Endothelial cell of umbilical vein (primary cell): Measurements from ENCODE around the gene OVCH1. TPM values are rescaled to one million over a fixed set of nuclear protein-coding genes. Genes with fewer than 3 reads are reported as not detected.

Source experiments
- BruUV-seq: library from RNA; stranded (reverse); fragments of 400-500 nt; replicated peaks from 2 replicates; lab custom pipeline; 2021; lab: Mats Ljungman, UMichigan
- CTCF ChIA-PET: fragments of 300-600, 350-600 bp; sonication (Branson Sonifier 250); formaldehyde crosslinking; loops from one replicate; lab custom pipeline; 2021; ENCODE audit warnings: antibody characterized with exemption, inconsistent platforms; lab: Charles Lee
- POLR2A ChIA-PET: fragments of 300-600, 350-600 bp; sonication (Branson Sonifier 250); formaldehyde crosslinking; loops from one replicate; lab custom pipeline; 2021; ENCODE audit warnings: antibody characterized with exemption, inconsistent platforms; lab: Charles Lee
- DNase-seq: peaks from one replicate; pipeline ENCODE4 v3.0.0-alpha.2; 2011; ENCODE audit warnings: low read depth, low spot score
- FAIRE-seq: peaks from 2 replicates; lab custom pipeline; 2011; peaks lifted over from hg19 to GRCh38; lab: Jason Lieb, UNC
- H2AFZ ChIP-seq: 2 replicates; pipeline ENCODE4 v1.6.0; 2012; ENCODE audit warnings: low read depth, low read length, control low read depth, inconsistent platforms
- H3K27ac ChIP-seq: 2 replicates; pipeline ENCODE4 v1.5.1; 2011; ENCODE audit warnings: low read depth, mild to moderate bottlenecking, control low read depth, low read length, moderate library complexity; ENCODE audit not compliant: insufficient read depth
- H3K27me3 ChIP-seq, 2 experiments: 2 replicates each; pipeline versions ENCODE4 v1.6.0 to v1.6.1; 2011; ENCODE audit warnings: low read length in 2 of 2, mixed read lengths in 1 of 2; ENCODE audit not compliant: control insufficient read depth in 2 of 2, insufficient read depth in 2 of 2
- H3K36me3 ChIP-seq, 2 experiments: 2 replicates in 1 of 2; 3 replicates in 1 of 2; pipeline ENCODE4 v1.5.1; 2011; ENCODE audit warnings: low read length in 2 of 2, mild to moderate bottlenecking in 1 of 2, moderate library complexity in 1 of 2; ENCODE audit not compliant: control insufficient read depth in 2 of 2, insufficient read depth in 2 of 2; ENCODE audit errors: extremely low read depth in 1 of 2
- H3K4me1 ChIP-seq: 3 replicates; pipeline ENCODE4 v1.5.1; 2011; ENCODE audit warnings: mild to moderate bottlenecking, low read length; ENCODE audit not compliant: control insufficient read depth, insufficient read depth; ENCODE audit errors: extremely low read depth
- H3K4me2 ChIP-seq: 2 replicates; pipeline ENCODE4 v1.6.1; 2011; ENCODE audit warnings: low read length, control low read depth, mixed read lengths; ENCODE audit not compliant: insufficient read depth
- H3K4me3 ChIP-seq, 3 experiments: fragments of 200-600 bp in 1 of 3; sonication (generic), shearing (Covaris generic) in 1 of 3; replicated peaks in 1 of 3; 2 replicates each; pipeline ENCODE4 v1.5.1; 2011 to 2016; ENCODE audit warnings: control low read depth in 3 of 3, low read length in 3 of 3, mild to moderate bottlenecking in 2 of 3, inconsistent platforms in 1 of 3, low read depth in 1 of 3, moderate library complexity in 1 of 3; ENCODE audit not compliant: insufficient read depth in 1 of 3
- H3K79me2 ChIP-seq: 2 replicates; pipeline ENCODE4 v1.6.0; 2012; ENCODE audit warnings: low read length, inconsistent platforms; ENCODE audit not compliant: control insufficient read depth, insufficient read depth
- H3K9ac ChIP-seq: replicated peaks from 2 replicates; pipeline ENCODE3; 2011; ENCODE audit warnings: low read length, control low read depth; ENCODE audit not compliant: insufficient read depth; ENCODE audit errors: extremely low read depth
- H3K9me1 ChIP-seq: replicated peaks from 3 replicates; pipeline ENCODE4 v1.6.0; 2011; ENCODE audit warnings: mild to moderate bottlenecking, low read length; ENCODE audit not compliant: control insufficient read depth, insufficient read depth; ENCODE audit errors: extremely low read depth
- H3K9me3 ChIP-seq: replicated peaks from 2 replicates; pipeline ENCODE4 v1.5.1; 2012; ENCODE audit warnings: low read length, inconsistent platforms; ENCODE audit not compliant: control insufficient read depth, insufficient read depth
- H4K20me1 ChIP-seq: replicated peaks from 2 replicates; pipeline ENCODE3; 2011; ENCODE audit warnings: mild to moderate bottlenecking, low read length; ENCODE audit not compliant: control insufficient read depth, insufficient read depth; ENCODE audit errors: extremely low read depth
- CTCF ChIP-seq, 2 donors: IDR thresholded peaks; 1 replicate in 1 of 2; 2 replicates in 1 of 2; pipeline ENCODE4 v1.5.1; 2011; ENCODE audit warnings: low read length in 2 of 2, mild to moderate bottlenecking in 2 of 2, moderate library complexity in 2 of 2, control low read depth in 1 of 2, inconsistent platforms in 1 of 2, low read depth in 1 of 2; ENCODE audit not compliant: insufficient read depth in 1 of 2; ENCODE audit errors: extremely low read depth in 1 of 2
- FOS ChIP-seq: IDR thresholded peaks from 2 replicates; pipeline ENCODE4 v1.6.1; 2011; ENCODE audit warnings: mild to moderate bottlenecking, low read length, moderate library complexity, borderline replicate concordance; ENCODE audit not compliant: insufficient read depth
- MAX ChIP-seq: IDR thresholded peaks from 2 replicates; pipeline ENCODE4 v1.6.1; 2011; ENCODE audit not compliant: insufficient read depth, insufficient read length
- MYC ChIP-seq: IDR thresholded peaks from one replicate; pipeline ENCODE4 v1.6.1; 2011; ENCODE audit warnings: mild to moderate bottlenecking, low read depth, low read length
- POLR2A ChIP-seq: IDR thresholded peaks from 2 replicates; pipeline ENCODE4 v1.6.1; 2012; ENCODE audit warnings: low read depth, mild to moderate bottlenecking, control low read depth, low read length
- POLR2AphosphoS5 ChIP-seq: IDR thresholded peaks from 2 replicates; pipeline ENCODE4 v1.6.1; 2012; ENCODE audit warnings: low read depth, mild to moderate bottlenecking, control low read depth, low read length, moderate library complexity; ENCODE audit not compliant: insufficient read depth
- dilution Hi-C: fragments of 300-500 bp; cut with MboI; formaldehyde crosslinking; loops from one replicate; pipeline ENCODE4 v1.15.0; 2019; ENCODE audit warnings: low sequenced_read_pairs; ENCODE audit not compliant: extremely low pct_ligation_motif_present
- intact Hi-C: fragments of 100-400 bp; cut with micrococcal nuclease; formaldehyde crosslinking; loops from one replicate; pipeline ENCODE4 v1.10.0; 2022
- polyA plus RNA-seq, 4 experiments: library from polyadenylated mRNA; depleted of rRNA in 3 of 4; stranded (reverse) in 3 of 4; unstranded in 1 of 4; fragments of >200 nt; gene quantifications; 2 replicates each; pipeline versions ENCODE4 v1.2.1 to v1.2.3, GENCODE V29; 2011 to 2012; ENCODE audit warnings: missing spikeins in 1 of 4
- total RNA-seq: library from RNA; stranded (reverse); gene quantifications from 2 replicates; pipeline ENCODE4 v1.2.3, GENCODE V29; 2021

OVCH1 gene
- total and polyA plus RNA-seq, 2 donors (not counting 3 experiments of a cell fraction or from before 2014, with no cell fraction given), result 0.01 TPM; not detected in 1

- Histone ChIP-seq H3K36me3 (no peaks in the 10 kb centered on the region), H3K4me2 (no peak overlapping the region), H3K27me3 (no peaks in the 10 kb centered on the region), H3K9me3 (no peaks in the 10 kb centered on the region), H3K79me2 (no peaks in the 10 kb centered on the region), H3K4me3 (no peak overlapping the region), H4K20me1 (no peaks in the 10 kb centered on the region), H2AFZ (no peak overlapping the region), H3K9ac (no peak overlapping the region), H3K27ac (no peak overlapping the region), H3K4me1 (no peaks in the 10 kb centered on the region), H3K9me1 (no peaks in the 10 kb centered on the region)
- CTCF ChIA-PET, result interaction anchor here (0.5 to 3.8 kb wide), 32 partner anchors 11 to 1328 kb away, joined by 3 to 27 read pairs (median 3); no protein-coding TSS in a partner anchor
- DNase-seq, result peak; percentile 75
- FAIRE-seq, result peak; percentile 82
- dilution Hi-C loops (no loop called here), intact Hi-C loops (loop anchor here (1.0 to 10.0 kb wide), 5 partner anchors 215 to 1325 kb away; no protein-coding TSS in a partner anchor)
- no peak for TF ChIP-seq MYC
- TF ChIP-seq MAX, result no peak
- no peak for TF ChIP-seq FOS
- TF ChIP-seq POLR2AphosphoS5, result no peak
- peak; percentile 21 to 33 for TF ChIP-seq CTCF (IDR thresholded peaks at IDR 0.05; ENCODE audit: extremely low read depth in 1 of 2, insufficient read depth in 1 of 2, low read depth in 1 of 2, low read length in 2 of 2)
- TF ChIP-seq POLR2A, result no peak
- POLR2A ChIA-PET, result no interaction called here
- no TSS peak for BruUV-seq
These were observed 22.2 kb upstream of the OVCH1 start for GRCh38 chr12:29519585-29520182.
